GM08714 (cell line): Measurements from ENCODE around the gene APOO.

Experiments used
- H3K4me3 ChIP-seq: fragments of 200-500 bp; sonication (Bioruptor generic); 2 replicates; pipeline ENCODE4 v1.5.1; 2014; ENCODE audit warnings: mild to moderate bottlenecking, low read length, inconsistent platforms
- ZNF274 ChIP-seq: IDR thresholded peaks from 2 replicates; pipeline ENCODE4 v1.6.1; 2012; ENCODE audit warnings: mild to moderate bottlenecking, low read depth, low read length

APOO gene

DNA sequence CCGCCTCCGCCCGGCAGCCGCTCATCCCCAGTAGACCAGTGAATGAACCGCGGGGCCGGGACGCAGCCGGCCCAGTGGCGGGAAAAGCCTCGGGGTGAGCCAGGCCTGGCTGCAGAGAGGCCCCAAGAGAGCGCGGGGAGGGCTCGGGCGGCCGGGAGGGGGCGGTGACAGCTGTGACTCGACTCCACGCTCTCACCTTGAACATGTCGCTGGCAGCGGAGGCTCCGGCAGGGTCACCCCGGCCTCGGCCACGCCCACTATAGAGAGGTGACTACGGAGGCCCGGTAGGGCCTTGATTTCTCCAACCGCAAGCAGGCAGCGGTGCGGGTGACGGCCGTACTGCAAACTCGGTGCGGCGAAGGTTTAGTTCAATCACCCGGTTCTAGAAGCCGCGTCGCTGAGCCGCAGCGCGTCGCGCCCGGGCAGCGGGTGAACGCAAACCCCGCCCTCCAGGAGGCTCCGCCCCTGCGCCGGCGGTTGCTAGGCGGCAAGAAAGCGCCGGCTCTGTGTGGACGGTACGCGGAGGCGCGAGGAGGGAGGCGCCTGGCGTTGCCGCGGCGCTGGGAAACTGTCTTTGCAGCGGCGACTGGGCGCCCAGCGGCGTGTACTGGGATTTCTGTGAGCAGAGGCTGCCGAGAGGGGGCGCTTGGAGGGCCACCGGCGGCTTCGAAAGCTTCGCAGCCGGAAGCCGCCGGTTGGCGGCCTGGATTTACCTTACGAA lies at the start of gene APOO, which contains the start of gene CXorf58:
Gene APOO (minus strand): TSS at position 441 of the 721 bp plus-strand sequence. CDS start 236 bp downstream, at position 205.
Gene CXorf58 (plus strand): TSS at position 509 of the 721 bp plus-strand sequence. CDS start 2,297 bp downstream, outside the sequence.
- H3K4me3 ChIP-seq: peak within 1 kb of the TSS; percentile 89
- TF ChIP-seq ZNF274: no peak

DNA sequence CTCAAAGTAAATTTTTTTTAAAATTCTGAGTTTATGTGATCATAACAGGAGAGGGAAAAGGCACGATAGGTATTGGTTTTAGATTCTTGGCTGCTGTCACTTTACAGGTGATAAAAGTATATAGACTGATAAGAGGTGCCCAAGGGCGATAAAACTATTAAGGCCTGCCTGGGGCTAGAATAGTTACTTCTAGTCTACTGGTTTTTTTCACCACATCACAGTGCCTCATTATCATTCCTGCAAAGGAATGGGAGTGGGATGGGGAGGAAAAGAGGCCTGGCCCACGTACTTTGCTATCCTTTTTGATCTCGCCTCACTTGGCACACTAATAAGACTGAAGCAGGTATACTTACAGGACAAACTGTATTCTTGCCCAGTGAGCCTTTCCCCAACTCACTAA lies 46.7 kb upstream of the APOO start:
- no peak overlapping the region for H3K4me3 ChIP-seq
- TF ChIP-seq ZNF274: no peak

DNA sequence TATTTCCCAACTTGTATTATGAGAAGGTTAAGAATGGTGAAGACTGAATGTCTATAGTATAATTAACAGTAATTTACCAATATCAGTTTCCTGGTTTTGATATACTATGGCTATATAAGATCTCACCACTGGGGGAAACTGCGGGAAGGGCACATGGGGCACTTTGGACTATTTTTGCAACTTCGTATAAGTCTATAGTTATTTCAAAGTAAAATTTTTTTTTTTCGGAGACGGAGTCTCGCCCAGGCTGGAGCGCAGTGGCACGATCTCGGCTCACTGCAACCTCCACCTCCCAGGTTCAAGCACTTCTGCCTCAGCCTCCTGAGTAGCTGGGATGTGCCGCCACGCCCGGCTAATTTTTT lies 46.2 kb upstream of the APOO start:
- no peak overlapping the region for H3K4me3 ChIP-seq
- no peak for TF ChIP-seq ZNF274

DNA sequence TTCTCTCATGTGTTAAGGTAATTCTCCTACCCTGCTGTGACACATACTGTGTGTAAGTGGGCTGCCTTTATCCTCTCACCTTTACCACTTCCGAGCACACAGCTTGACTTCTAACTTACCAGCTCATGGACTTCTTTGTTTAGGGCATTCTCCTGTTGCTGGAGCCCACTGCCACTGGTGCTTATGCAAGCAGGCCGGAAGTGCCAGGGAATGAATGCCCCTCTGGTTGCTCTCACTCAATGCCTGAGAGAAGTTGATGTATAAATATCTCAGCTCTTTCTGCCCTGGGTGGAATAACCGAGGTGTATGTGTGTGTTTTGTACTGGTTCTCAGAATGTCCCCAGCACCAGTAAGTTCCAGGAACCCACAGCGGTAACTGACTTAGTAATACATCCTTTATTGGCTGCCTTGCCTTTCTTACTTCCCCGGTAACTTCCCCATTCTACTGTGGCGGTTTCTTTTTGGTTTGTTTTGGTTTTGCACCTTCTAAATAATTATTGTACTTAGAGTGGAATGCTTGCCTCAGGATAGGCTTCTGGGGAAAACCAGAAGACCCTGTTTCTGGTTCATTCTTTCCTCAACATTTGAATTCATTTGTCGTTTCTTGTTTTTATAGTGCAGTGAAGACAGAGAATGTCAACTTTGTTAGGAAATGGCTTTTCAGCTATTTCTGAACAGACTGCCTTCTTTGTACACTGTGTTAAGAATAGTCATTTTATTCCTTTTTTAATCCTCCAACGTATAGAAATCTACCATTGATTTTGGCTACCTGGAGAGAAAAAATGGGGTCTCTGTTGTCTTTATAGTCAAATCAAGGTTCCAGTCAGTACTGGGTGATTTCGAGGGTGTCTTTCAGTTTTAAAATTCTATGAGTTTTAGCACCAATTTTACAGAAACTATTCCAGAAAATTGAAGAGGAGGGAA lies 45.5 kb upstream of the APOO start:
- TF ChIP-seq ZNF274: no peak
- H3K4me3 ChIP-seq: peak overlapping the region; percentile 32; the same call in 1 of the 2 replicates

DNA sequence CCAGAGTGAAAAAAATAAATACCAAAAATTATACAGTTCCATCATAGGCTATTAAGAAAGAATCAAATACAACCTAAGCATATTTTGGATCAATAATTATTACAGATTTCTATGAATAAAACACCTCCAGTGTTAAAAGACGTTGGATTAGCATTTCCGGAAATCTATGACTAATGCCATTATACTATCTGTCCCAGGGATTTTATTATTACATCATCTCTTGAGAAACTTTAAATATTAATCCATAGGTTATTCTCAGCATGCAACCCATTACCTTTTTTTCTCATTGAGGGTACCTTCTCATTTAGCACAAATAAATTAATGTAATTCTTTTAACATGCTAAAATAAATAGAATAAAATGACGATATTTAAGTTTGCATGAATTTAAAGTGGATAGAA lies 44.7 kb upstream of the APOO start:
- no peak overlapping the region for H3K4me3 ChIP-seq
- TF ChIP-seq ZNF274: no peak

DNA sequence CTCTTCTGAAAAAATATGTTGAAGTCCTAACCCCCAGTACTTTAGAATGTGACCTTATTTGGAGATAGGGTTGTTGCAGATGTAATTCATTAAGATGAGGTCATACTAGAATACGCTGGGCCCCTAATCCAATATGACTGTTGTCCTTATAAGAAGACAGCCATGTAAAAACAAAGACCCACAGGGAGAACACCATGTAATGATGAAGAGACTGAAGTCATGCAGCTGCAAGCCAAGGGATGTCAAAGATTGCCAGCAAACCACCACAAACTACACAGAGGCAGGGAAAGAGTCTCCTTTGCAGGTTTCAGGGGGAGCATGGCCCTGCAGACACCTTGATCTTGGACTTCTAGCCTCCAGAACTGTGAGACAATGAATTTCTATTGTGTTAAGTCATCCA lies 37.5 kb upstream of the APOO start:
- H3K4me3 ChIP-seq: no peak overlapping the region
- TF ChIP-seq ZNF274: no peak

DNA sequence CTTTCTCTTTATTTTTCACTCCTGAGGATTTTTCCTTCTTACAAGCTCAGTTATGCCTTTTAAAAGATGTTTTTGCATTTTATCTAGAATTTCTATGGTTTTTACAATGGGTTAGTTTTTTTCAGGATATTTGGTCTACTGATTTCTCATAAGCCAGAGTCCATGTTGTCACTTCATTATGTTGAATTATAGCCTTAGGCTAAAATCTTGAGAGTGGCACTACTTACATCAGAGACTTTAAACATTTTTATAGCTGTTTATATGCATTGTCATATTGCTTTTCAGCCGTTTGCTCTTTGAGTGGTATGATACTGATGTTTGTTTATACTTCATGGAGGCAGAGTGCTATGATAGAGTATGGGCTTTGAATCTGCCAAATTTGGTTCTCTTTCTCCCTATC lies 36.5 kb upstream of the APOO start:
- no peak for TF ChIP-seq ZNF274
- H3K4me3 ChIP-seq: no peak overlapping the region

DNA sequence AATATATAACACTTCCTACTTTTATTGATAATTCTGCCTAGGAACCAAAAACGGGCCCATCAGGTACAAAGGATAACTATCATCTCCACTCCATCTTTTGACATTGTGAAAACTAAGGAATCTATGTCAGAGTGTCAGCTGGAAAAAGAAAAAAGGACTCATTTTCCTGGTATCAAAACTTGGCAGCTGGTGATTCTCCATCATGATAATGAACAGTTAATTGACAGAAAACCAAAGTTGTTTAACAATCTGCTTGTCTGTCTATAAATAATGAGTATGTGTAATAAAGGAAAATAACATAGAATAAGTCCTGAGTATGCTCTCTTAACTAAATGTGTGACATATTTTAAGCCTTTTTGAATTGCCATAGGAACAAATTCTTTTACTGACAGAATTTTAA lies 31.5 kb upstream of the APOO start:
- no peak overlapping the region for H3K4me3 ChIP-seq
- no peak for TF ChIP-seq ZNF274

DNA sequence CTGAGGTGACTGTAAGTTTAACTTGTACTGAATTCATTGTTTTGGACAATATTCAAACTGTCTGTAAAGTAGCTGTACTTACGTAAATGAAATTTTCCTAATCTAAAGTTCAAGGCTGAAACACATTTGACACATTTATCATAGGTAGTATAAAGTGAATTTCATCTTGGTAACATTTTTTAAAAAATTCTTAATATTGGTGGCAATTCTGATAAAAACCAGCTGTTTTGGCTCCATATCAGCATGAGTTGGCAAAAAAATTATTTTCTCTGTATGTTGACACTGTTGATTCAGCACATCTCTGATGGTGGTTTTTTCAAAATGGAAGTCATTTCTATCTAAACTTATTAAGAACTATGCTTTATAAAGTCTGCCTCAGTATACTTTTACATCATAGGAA lies 31.0 kb upstream of the APOO start:
- H3K4me3 ChIP-seq: no peak overlapping the region
- no peak for TF ChIP-seq ZNF274

DNA sequence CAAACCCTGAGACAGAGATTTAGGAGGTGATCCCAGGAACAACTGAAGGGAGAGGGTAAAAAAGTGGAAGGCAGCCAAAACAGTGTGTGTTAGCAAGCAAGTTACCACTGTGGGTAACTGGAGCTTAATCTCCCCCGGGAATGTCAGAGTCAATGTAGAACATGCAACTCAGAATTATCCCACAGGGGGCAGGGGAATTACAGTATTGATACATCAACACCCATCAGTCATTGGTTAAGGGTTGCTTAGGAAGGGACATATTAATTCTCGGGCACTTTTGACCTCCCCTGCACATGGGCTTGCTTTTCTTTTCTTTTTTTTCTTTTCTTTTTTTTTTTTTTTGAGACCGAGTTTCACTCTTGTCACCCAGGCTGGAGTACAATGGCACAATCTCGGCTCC lies 29.4 kb upstream of the APOO start:
- no peak for TF ChIP-seq ZNF274
- H3K4me3 ChIP-seq: no peak overlapping the region

DNA sequence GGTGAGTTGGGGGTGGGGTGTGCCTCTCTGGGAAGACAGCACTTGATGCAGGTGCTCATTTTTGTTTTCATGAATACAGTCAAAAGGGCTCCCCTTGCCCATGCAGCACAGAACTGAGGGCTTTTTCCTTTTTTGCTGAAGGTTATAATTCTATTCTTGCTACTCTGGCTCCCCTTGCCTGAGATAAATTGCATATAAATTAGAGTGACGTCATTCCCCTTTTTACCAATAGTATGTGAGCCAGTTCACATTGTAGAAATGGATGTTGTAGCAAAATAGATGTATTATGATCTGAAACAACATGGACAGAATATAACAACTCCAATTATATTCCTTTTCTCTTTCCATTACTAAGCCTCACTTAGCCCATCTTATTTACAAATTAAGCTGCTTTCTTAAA lies 28.4 kb upstream of the APOO start:
- no peak for TF ChIP-seq ZNF274
- no peak overlapping the region for H3K4me3 ChIP-seq

DNA sequence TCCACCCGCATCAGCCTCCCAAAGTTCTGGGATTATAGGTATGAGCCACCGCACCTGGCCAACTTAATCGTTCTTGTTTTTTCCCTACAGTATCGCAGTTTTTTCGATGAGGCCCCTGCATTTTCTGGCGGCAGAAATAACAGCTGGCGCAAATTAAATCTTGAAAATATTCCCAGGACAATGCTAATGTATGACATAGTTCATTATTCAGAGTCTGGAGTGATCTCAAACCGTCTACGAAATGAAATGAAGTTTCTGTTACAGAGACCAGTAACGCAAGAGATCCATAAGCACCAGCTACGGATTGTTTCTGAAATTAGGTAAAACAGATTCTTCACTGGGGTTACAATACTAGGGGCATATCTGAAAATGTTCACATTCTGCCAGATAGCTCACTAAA lies 27.4 kb upstream of the APOO start:
- no peak overlapping the region for H3K4me3 ChIP-seq
- no peak for TF ChIP-seq ZNF274

DNA sequence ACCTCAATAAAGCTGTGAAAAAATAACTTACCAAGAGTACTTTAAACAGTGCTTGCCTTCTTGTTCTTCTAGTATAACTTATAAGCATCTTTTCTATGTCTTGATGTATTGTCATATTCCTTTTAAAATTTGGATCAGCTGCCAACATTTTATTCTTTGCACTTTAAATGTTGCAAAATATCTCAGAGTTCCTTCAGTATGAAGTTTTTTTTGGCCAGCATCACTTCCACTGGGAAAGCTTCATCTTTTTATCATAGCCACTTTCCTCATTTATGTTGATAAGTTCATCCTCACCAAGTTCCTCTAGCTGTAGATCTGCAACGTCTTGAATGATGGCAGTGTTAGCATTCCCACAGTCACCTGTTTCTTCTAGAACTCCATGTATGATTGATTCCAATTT lies 24.3 kb upstream of the APOO start:
- no peak for TF ChIP-seq ZNF274
- H3K4me3 ChIP-seq: no peak overlapping the region

DNA sequence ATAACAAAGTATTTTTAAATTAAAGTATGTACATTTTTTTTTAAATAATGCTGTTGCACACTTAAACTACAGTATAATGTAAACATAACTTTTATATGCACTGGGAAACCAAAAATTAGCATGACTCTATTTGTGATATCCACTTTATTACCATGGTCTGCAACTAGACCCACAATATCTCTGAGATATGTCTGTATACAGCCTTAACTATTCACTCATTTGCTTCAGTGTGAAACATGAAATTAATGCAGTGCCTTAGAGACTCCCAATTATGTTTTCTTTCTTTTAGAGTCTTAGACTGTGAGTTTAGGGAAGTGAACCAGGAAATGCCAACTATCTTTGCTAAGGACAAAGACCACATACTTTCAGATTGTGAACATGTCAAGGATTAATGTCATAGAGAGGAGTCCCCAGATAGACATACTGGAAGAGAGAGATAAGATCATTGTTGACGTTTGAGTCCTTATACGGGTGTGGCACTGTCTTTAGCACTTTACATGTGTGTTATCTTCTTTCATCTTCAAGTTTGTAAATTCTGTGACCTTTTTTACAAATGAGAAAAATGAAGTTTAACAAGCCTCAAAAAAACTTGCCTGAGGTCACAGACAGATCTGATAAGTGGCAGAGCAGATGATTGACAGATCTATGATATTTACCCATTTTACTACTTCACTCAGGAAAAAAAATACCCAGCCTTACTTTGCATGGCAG lies 23.3 kb upstream of the APOO start:
- no peak overlapping the region for H3K4me3 ChIP-seq
- no peak for TF ChIP-seq ZNF274
